GM06990 (cell line): ENCODE data around the gene CASP8.

Experiments used
- DNase-seq: peaks from one replicate; pipeline ENCODE4 v3.0.0-alpha.2; 2011; ENCODE audit not compliant: insufficient read length; ENCODE audit errors: extremely low read depth
- H3K27me3 ChIP-seq: replicated peaks from 2 replicates; pipeline ENCODE4 v1.6.0; 2011; ENCODE audit warnings: low read length; ENCODE audit not compliant: control insufficient read depth, insufficient read depth
- H3K36me3 ChIP-seq: 2 replicates; pipeline ENCODE4 v1.5.1; 2011; ENCODE audit warnings: low read length; ENCODE audit not compliant: control insufficient read depth, insufficient read depth
- H3K4me3 ChIP-seq: replicated peaks from 2 replicates; pipeline ENCODE4 v1.5.1; 2011; ENCODE audit warnings: low read depth, mild to moderate bottlenecking, control low read depth, low read length
- TF ChIP-seq, protein P1 (sequence below): IDR thresholded peaks from 2 replicates; pipeline ENCODE4 v1.5.1; 2011; ENCODE audit warnings: low read length, control low read depth, mild to moderate bottlenecking, inconsistent platforms; ENCODE audit not compliant: insufficient read depth, poor library complexity, severe bottlenecking

Gene CASP8

DNA sequence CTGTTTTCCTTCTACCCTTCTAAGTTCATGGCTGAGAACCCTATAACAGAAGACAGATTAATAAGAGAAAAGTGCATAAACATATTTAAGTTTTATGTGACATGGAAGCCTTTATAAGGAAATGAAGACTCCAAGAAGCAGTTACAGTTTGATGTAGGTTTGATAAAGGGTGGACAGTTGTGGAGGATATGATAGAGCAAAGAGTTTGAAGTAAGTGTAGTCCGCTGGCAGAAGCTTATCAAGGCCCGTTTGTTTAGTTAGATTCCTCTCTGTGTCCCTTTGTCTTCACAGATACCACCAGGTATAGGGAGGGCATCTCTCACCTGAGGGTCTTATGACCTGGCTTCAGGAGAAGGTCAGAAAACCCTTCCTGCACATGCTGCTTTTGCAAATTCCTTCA, 10.4 kb upstream of the CASP8 start:
- H3K36me3 ChIP-seq: no peaks in the 10 kb centered on the region
- no peak for DNase-seq
- no peaks in the 10 kb centered on the region for H3K27me3 ChIP-seq
- TF ChIP-seq, protein P1, sequence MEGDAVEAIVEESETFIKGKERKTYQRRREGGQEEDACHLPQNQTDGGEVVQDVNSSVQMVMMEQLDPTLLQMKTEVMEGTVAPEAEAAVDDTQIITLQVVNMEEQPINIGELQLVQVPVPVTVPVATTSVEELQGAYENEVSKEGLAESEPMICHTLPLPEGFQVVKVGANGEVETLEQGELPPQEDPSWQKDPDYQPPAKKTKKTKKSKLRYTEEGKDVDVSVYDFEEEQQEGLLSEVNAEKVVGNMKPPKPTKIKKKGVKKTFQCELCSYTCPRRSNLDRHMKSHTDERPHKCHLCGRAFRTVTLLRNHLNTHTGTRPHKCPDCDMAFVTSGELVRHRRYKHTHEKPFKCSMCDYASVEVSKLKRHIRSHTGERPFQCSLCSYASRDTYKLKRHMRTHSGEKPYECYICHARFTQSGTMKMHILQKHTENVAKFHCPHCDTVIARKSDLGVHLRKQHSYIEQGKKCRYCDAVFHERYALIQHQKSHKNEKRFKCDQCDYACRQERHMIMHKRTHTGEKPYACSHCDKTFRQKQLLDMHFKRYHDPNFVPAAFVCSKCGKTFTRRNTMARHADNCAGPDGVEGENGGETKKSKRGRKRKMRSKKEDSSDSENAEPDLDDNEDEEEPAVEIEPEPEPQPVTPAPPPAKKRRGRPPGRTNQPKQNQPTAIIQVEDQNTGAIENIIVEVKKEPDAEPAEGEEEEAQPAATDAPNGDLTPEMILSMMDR: no peak
- no peak overlapping the region for H3K4me3 ChIP-seq

DNA sequence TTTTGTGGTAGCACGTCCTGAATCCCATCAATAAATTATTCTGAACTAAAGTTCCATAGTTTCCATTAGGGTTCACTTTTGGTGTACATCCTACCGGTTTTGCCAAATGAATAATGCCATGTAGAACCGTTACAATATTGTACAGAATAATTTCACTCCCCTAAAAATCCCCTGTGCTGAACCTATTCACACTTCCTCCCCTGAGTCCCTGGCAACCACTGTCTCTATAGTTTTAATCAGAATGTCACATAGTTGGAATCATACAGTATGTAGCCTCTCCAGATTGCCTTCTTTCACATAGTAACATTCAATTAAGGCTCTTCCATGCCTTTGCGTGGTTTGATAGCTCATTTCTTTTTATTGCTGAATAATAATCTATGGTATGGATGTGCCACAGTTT, 9.6 kb upstream of the CASP8 start:
- no peak for DNase-seq
- TF ChIP-seq, protein P1: no peak
- H3K36me3 ChIP-seq: no peaks in the 10 kb centered on the region
- H3K27me3 ChIP-seq: no peaks in the 10 kb centered on the region
- no peak overlapping the region for H3K4me3 ChIP-seq

DNA sequence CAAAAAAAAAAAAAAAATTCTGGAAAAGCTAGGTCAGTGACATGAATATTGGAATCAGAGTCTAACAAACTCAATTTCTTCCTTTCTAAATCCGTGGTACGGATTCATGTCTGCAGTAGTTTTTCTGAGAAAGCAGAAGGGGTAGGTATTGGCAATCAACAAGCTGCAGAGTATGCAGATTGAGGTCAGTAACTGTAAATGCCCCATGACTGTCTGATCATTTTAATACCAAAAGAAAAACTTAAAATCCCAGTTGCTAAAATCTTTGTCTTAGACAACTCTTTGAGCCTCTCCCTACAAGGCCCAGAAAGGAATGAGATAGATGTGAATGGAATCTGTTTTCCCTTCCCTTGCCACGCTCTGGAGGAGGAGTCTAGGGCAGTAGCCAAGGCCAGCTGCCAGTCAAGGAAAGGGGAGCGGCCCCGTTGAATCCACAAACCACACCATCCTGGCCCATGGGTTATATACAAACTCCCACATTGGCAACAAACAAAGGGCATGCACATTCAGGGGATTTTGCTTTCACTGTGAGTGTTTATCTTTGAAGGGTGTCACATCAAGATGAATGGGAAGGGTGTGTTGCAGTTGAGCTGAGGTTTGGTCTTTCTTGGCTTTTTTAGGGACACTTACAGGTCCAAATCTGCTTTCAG, 6.1 kb upstream of the CASP8 start:
- no peak for DNase-seq
- Histone ChIP-seq H3K27me3 (no peaks in the 10 kb centered on the region), H3K36me3 (no peaks in the 10 kb centered on the region), H3K4me3 (no peak overlapping the region)
- TF ChIP-seq, protein P1: no peak

DNA sequence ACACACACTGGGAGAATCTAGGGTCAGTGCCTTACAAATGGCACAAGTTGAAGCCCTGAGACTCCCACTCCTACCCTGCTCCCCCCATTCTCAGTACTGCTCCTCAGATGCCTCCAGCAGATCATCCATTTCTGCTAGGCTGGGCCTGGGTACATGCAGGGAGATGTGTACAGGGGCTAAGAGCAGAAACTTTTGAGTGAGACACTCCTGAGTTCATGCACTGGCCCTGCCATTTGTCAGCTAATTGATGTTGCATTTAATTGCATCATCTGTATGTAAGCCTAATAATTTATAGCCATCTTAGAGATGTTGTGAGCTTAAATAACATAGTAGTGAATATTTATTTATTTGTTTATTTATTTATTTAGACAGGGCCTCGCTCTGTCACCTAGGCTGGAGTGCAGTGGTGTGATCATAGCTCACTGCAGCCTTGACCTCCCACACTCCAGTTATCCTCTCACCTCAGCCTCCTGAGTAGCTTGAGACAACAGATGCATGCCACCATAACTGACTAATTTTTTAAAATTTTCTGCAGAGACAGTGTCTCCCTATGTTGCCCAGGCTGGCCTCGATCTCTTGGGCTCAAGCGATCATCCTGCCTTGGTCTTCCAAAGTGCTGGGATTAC, 4.8 kb upstream of the CASP8 start:
- Histone ChIP-seq H3K36me3 (no peaks in the 10 kb centered on the region), H3K4me3 (no peak overlapping the region), H3K27me3 (no peaks in the 10 kb centered on the region)
- no peak for DNase-seq
- TF ChIP-seq, protein P1: no peak

DNA sequence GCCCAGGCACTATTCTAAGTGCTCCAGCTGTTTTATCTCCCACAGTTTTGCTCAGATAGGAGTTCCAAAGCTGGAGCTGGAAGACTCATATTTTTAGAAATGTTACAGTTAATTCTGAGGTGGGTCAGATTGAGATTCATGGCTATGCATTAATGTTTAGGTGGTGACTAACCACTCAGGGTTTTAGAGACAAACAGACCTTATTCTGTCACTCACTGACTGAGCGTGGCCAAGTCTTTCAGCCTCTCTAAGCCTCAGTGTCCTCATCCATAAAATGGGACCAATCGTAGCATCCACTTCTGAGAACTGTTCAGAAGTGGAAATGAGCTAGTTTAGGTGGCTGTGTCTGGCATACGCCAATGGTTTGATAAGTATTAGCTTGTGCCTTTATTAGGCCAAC, 4.3 kb upstream of the CASP8 start:
- TF ChIP-seq, protein P1: no peak
- no peak overlapping the region for H3K4me3 ChIP-seq
- no peaks in the 10 kb centered on the region for H3K36me3 ChIP-seq
- no peak for DNase-seq
- H3K27me3 ChIP-seq: no peaks in the 10 kb centered on the region

DNA sequence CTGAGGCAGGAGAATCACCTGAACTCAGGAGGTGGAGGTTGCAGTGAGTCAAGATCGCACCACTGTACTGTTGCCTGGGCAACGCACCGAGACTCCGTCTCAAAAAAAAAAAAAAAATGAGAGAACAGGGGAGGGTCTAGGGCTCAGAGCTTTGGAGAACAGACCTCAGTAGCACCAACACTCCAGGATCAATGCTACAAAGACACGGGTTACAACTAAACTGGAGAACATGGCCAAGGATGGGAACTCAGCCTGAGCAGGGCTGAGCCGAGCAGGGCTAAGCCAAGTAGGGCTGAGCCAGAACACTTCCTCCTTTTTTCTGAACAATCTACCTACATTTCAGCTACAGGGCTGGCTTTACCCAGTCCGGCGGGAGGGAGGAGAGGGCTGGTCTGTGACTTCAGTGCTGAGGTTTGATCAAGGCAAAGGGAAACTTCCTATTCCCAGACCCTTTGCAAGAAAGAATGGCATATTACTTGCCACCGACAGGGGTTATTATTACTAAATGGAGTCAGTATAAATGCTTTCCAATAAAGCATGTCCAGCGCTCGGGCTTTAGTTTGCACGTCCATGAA, 2.9 kb upstream of the CASP8 start:
- H3K4me3 ChIP-seq: peak overlapping the region; percentile 53
- no peaks in the 10 kb centered on the region for H3K36me3 ChIP-seq
- no peaks in the 10 kb centered on the region for H3K27me3 ChIP-seq
- DNase-seq: peak; percentile 49
- TF ChIP-seq, protein P1: no peak
